Activated CD4-positive, alpha-beta T cell treated with anti-CD3 and anti-CD28 coated beads for 36 hours (primary cell): Measurements from ENCODE around the gene CNOT8. TPM values are rescaled to one million over a fixed set of nuclear protein-coding genes. Genes with fewer than 3 reads are reported as not detected.
"Not testable (repeated sequence)": the region's sequence is repeated elsewhere in the genome, so short reads cannot be mapped to it uniquely, and the experiment has no call there.

ENCODE experiments used
- ATAC-seq: fragments of 200-7000 bp; cut with Tn5 transposase; one replicate; pipeline ENCODE4 v1.10.0; 2021; ENCODE audit warnings: mild to moderate bottlenecking, moderate library complexity
- CTCF ChIA-PET: fragments of 350-600 bp; sonication (Branson Sonifier 250); formaldehyde crosslinking; loops from one replicate; lab custom pipeline; 2021; ENCODE audit warnings: antibody characterized with exemption; lab: Charles Lee
- POLR2A ChIA-PET: fragments of 350-600 bp; sonication (Branson Sonifier 250); formaldehyde crosslinking; loops from one replicate; lab custom pipeline; 2021; ENCODE audit warnings: antibody characterized with exemption, inconsistent platforms; lab: Charles Lee
- DNase-seq: peaks from one replicate; pipeline ENCODE4 v3.0.0-alpha.2; 2020
- H3K27ac Mint-ChIP-seq: one replicate; pipeline ENCODE4 v1.8.0; 2021; ENCODE audit warnings: mixed read lengths
- H3K27me3 Mint-ChIP-seq: one replicate; pipeline ENCODE4 v1.8.0; 2021; ENCODE audit warnings: mixed read lengths
- H3K36me3 Mint-ChIP-seq: one replicate; pipeline ENCODE4 v1.8.0; 2021; ENCODE audit warnings: low read depth, mixed read lengths
- H3K4me1 Mint-ChIP-seq: one replicate; pipeline ENCODE4 v1.8.0; 2021; ENCODE audit warnings: mixed read lengths
- H3K4me3 Mint-ChIP-seq: one replicate; pipeline ENCODE4 v1.8.0; 2021; ENCODE audit warnings: mild to moderate bottlenecking, moderate library complexity, mixed read lengths
- H3K9me3 Mint-ChIP-seq: one replicate; pipeline ENCODE4 v1.8.0; 2021; ENCODE audit warnings: low read depth, mixed read lengths
- intact Hi-C, 2 experiments: fragments of 100-400 bp; cut with DNase I in 1 of 2; cut with micrococcal nuclease in 1 of 2; formaldehyde crosslinking; loops; one replicate each; pipeline versions ENCODE4 v1.14.2 to v1.15.1; 2022 to 2024; cut with DNase I, micrococcal nuclease
- total RNA-seq, 2 experiments: library from RNA; stranded (reverse); gene quantifications; one replicate each; pipeline ENCODE4 v1.2.3, GENCODE V29; 2021

CNOT8 gene
- total RNA-seq, 2 experiments from 2014 or later: 61.8 to 78.1 TPM

- Mint-ChIP-seq H3K4me3 (no peak overlapping the region), H3K27ac (no peak overlapping the region), H3K27me3 (no peaks in the 10 kb centered on the region), H3K36me3 (peaks cover 64% of the 10 kb centered on the region), H3K4me1 (no peaks in the 10 kb centered on the region), H3K9me3 (no peaks in the 10 kb centered on the region)
- ChIA-PET CTCF (interaction anchor here (1.1 to 1.8 kb wide), 2 partner anchors 37 to 169 kb away, joined by 3 to 7 read pairs; no protein-coding TSS in a partner anchor), POLR2A (no interaction called here)
- intact Hi-C loops: no loop called here
- ATAC-seq (no peak), DNase-seq (no peak)
Observed at GRCh38 chr5:154819546-154819945, 38.9 kb upstream of the CNOT8 start.

DNA sequence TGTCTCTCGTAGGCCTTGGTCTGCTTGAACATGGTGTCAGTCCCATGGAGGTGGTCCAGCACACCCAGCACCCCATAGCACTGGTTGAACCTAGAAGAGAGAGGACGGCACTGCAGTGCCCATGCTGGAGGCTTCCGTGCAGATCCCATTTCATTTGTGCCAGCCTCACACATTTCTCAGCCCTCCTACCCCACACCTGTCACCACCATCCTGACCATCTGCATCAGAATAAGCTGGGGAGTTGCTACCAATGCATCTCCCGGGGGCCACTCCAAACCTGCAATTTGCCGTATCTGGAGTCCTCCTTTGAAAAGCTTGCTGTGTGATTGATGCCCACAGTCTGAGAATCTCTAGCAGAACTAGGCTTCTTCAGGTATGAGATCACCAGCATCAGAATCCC lies 38.0 kb upstream of the CNOT8 start:
- ChIA-PET CTCF (interaction anchor here (1.8 kb wide), 1 partner anchor 170 kb away, joined by 7 read pairs; no protein-coding TSS in a partner anchor), POLR2A (interaction anchor here (0.6 kb wide), 1 partner anchor 79 kb away, joined by 3 read pairs; no protein-coding TSS in a partner anchor)
- Mint-ChIP-seq H3K27ac (no peak overlapping the region), H3K36me3 (peaks cover 56% of the 10 kb centered on the region), H3K4me1 (no peaks in the 10 kb centered on the region), H3K27me3 (no peaks in the 10 kb centered on the region), H3K4me3 (no peak overlapping the region), H3K9me3 (no peaks in the 10 kb centered on the region)
- no peak for DNase-seq
- ATAC-seq: no peak
- intact Hi-C loops: no loop called here

- H3K4me3 Mint-ChIP-seq, POLR2A ChIA-PET, H3K27ac Mint-ChIP-seq, ATAC-seq, H3K9me3 Mint-ChIP-seq, H3K27me3 Mint-ChIP-seq, intact Hi-C loops, DNase-seq: not testable (repeated sequence)
- peaks cover 45% of the 10 kb centered on the region for H3K36me3 Mint-ChIP-seq
- peaks cover 11% of the 10 kb centered on the region for H3K4me1 Mint-ChIP-seq
- CTCF ChIA-PET: interaction anchor here (1.4 to 1.9 kb wide), 2 partner anchors 13 to 172 kb away, joined by 3 to 4 read pairs; no protein-coding TSS in a partner anchor
Observed at GRCh38 chr5:154822896-154823295, 35.5 kb upstream of the CNOT8 start.

GRCh38 chr5:154823605-154824004 lies 34.8 kb upstream of the CNOT8 start:
- Mint-ChIP-seq H3K27me3 (no peaks in the 10 kb centered on the region), H3K36me3 (peaks cover 46% of the 10 kb centered on the region), H3K4me3 (no peak overlapping the region), H3K4me1 (peaks cover 18% of the 10 kb centered on the region), H3K9me3 (no peaks in the 10 kb centered on the region), H3K27ac (no peak overlapping the region)
- ChIA-PET CTCF (interaction anchor here (1.4 to 1.9 kb wide), 2 partner anchors 13 to 173 kb away, joined by 3 to 4 read pairs; no protein-coding TSS in a partner anchor), POLR2A (no interaction called here)
- no peak for ATAC-seq
- DNase-seq: no peak
- intact Hi-C loops: no loop called here

DNA sequence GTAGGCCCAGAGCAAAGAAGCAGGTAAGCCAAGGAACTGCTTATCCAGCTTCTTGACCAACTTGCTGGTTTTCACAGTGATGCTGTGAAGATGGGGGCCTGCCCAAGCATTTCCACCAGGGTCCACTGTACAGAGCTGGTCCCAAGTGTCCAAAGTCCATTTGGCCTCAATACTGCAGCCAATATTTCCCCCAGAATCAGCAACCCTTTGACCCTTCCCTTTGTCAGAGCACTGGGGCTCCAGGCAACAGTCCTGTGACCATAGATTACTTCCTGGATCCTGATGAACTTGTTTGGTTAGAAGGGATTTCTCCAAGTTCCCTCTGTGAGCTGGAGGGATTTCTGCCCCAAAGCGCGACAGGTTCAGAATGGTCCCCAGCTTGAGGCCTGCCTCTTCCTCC lies 34.4 kb upstream of the CNOT8 start:
- Mint-ChIP-seq H3K4me3 (no peak overlapping the region), H3K27ac (no peak overlapping the region), H3K9me3 (no peaks in the 10 kb centered on the region), H3K36me3 (peaks cover 44% of the 10 kb centered on the region), H3K4me1 (peaks cover 21% of the 10 kb centered on the region), H3K27me3 (no peaks in the 10 kb centered on the region)
- intact Hi-C loops: no loop called here
- no peak for DNase-seq
- ChIA-PET POLR2A (no interaction called here), CTCF (interaction anchor here (1.2 to 1.4 kb wide), 2 partner anchors 12 to 172 kb away, joined by 3 read pairs; no protein-coding TSS in a partner anchor)
- no peak for ATAC-seq

GRCh38 chr5:154829181-154829588 lies 29.2 kb upstream of the CNOT8 start:
- intact Hi-C loops: loop anchor here (1.0 kb wide), 1 partner anchor 29 kb away; the partner anchor contains the start of gene CNOT8 (in 2 of the 2)
- H3K27me3 Mint-ChIP-seq: no peaks in the 10 kb centered on the region
- peaks cover 33% of the 10 kb centered on the region for H3K36me3 Mint-ChIP-seq
- ATAC-seq: no peak
- peak overlapping the region; percentile 75 for H3K27ac Mint-ChIP-seq
- ChIA-PET POLR2A (interaction anchor here (0.6 to 2.0 kb wide), 3 partner anchors 28 to 71 kb away, joined by 3 to 7 read pairs (median 5); partner anchors contain the start of gene CNOT8), CTCF (interaction anchor here (0.5 to 2.1 kb wide), 4 partner anchors 10 to 179 kb away, joined by 3 to 5 read pairs (median 4); no protein-coding TSS in a partner anchor)
- no peak overlapping the region for H3K4me3 Mint-ChIP-seq
- no peak for DNase-seq
- H3K9me3 Mint-ChIP-seq: no peaks in the 10 kb centered on the region
- H3K4me1 Mint-ChIP-seq: peaks cover 39% of the 10 kb centered on the region

GRCh38 chr5:154829589-154830218 lies 28.7 kb upstream of the CNOT8 start:
- Mint-ChIP-seq H3K4me1 (peaks cover 39% of the 10 kb centered on the region), H3K4me3 (no peak overlapping the region), H3K27me3 (no peaks in the 10 kb centered on the region), H3K27ac (peak overlapping the region; percentile 75), H3K36me3 (peaks cover 32% of the 10 kb centered on the region), H3K9me3 (no peaks in the 10 kb centered on the region)
- POLR2A ChIA-PET: interaction anchor here (0.6 to 2.0 kb wide), 3 partner anchors 27 to 71 kb away, joined by 3 to 7 read pairs (median 5); partner anchors contain the start of gene CNOT8
- intact Hi-C loops: loop anchor here (1.0 to 2.0 kb wide), 2 partner anchors 29 to 75 kb away; partner anchors contain the start of genes CNOT8 (in 2 of the 2) and LARP1 (in 1 of the 2)
- DNase-seq (peak; percentile 59), ATAC-seq (peak; percentile 91)
- CTCF ChIA-PET: interaction anchor here (0.5 to 1.5 kb wide), 3 partner anchors 16 to 179 kb away, joined by 3 to 5 read pairs (median 3); no protein-coding TSS in a partner anchor

GRCh38 chr5:154830219-154830595 lies 28.2 kb upstream of the CNOT8 start:
- POLR2A ChIA-PET: interaction anchor here (1.8 to 2.0 kb wide), 2 partner anchors 27 to 28 kb away, joined by 5 to 7 read pairs; partner anchors contain the start of gene CNOT8
- DNase-seq: no peak
- Mint-ChIP-seq H3K27me3 (no peaks in the 10 kb centered on the region), H3K4me1 (peaks cover 39% of the 10 kb centered on the region), H3K9me3 (no peaks in the 10 kb centered on the region), H3K27ac (peak overlapping the region; percentile 75), H3K36me3 (peaks cover 36% of the 10 kb centered on the region), H3K4me3 (no peak overlapping the region)
- no peak for ATAC-seq
- intact Hi-C loops: loop anchor here in 1 of 2 experiments (2.0 kb wide), 1 partner anchor 75 kb away; the partner anchor contains the start of gene LARP1
- CTCF ChIA-PET: interaction anchor here (1.5 kb wide), 1 partner anchor 180 kb away, joined by 5 read pairs; no protein-coding TSS in a partner anchor

GRCh38 chr5:154830596-154830995 lies 27.8 kb upstream of the CNOT8 start:
- no peak for DNase-seq
- Mint-ChIP-seq H3K4me3 (no peak overlapping the region), H3K9me3 (no peaks in the 10 kb centered on the region), H3K27ac (peak overlapping the region; percentile 75), H3K36me3 (peaks cover 35% of the 10 kb centered on the region), H3K4me1 (peaks cover 39% of the 10 kb centered on the region), H3K27me3 (no peaks in the 10 kb centered on the region)
- CTCF ChIA-PET: no interaction called here
- ATAC-seq: no peak
- POLR2A ChIA-PET: interaction anchor here (1.8 to 2.0 kb wide), 2 partner anchors 26 to 28 kb away, joined by 5 to 7 read pairs; partner anchors contain the start of gene CNOT8
- intact Hi-C loops: loop anchor here in 1 of 2 experiments (2.0 kb wide), 1 partner anchor 76 kb away; the partner anchor contains the start of gene LARP1

- ChIA-PET POLR2A (no interaction called here), CTCF (no interaction called here)
- ATAC-seq: no peak
- Mint-ChIP-seq H3K4me1 (peaks cover 37% of the 10 kb centered on the region), H3K27me3 (no peaks in the 10 kb centered on the region), H3K9me3 (no peaks in the 10 kb centered on the region), H3K27ac (no peak overlapping the region), H3K36me3 (peaks cover 30% of the 10 kb centered on the region), H3K4me3 (no peak overlapping the region)
- no peak for DNase-seq
- intact Hi-C loops: loop anchor here in 1 of 2 experiments (2.0 kb wide), 1 partner anchor 77 kb away; the partner anchor contains the start of gene LARP1
Observed at GRCh38 chr5:154831451-154831850, 27.0 kb upstream of the CNOT8 start.

DNA sequence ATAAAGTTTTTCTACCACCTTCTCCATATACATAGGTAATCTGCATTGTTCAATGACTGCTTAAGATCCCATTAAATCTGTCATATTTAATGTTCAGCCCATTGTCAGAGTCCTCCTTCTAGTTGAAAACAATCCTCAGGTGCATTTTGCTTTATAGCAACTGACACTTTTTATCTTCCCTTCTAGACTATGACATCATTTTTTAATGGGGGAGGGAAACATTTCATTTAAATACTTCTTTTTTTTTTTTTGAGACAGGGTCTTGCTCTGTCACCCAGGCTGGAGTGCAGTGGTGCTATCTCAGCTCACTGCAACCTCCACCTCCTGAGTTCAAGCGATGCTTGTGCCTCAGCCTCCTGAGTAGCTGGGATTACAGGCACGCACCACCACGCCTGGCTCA lies 25.6 kb upstream of the CNOT8 start:
- ATAC-seq, H3K9me3 Mint-ChIP-seq, DNase-seq, H3K27me3 Mint-ChIP-seq, POLR2A ChIA-PET, H3K27ac Mint-ChIP-seq, CTCF ChIA-PET, H3K4me3 Mint-ChIP-seq, intact Hi-C loops: not testable (repeated sequence)
- Mint-ChIP-seq H3K36me3 (peaks cover 24% of the 10 kb centered on the region), H3K4me1 (peaks cover 29% of the 10 kb centered on the region)
